K562 (cell line): ENCODE data around the gene ABCB9. TPM values are rescaled to one million over a fixed set of nuclear protein-coding genes. Genes with fewer than 3 reads are reported as not detected.

Experiments used
- CREM ChIP-seq: IDR thresholded peaks from 2 replicates; pipeline ENCODE4 v1.6.1; 2014; ENCODE audit warnings: antibody characterized with exemption, low read depth
- ERF ChIP-seq: fragments of 450-650 bp; formaldehyde crosslinking; IDR thresholded peaks from 2 replicates; pipeline ENCODE4 v1.4.0; 2020; ENCODE audit warnings: mild to moderate bottlenecking, mixed read lengths
- EZH2 ChIP-seq: IDR thresholded peaks from 2 replicates; pipeline ENCODE4 v1.6.1; 2012; ENCODE audit warnings: low read depth, mild to moderate bottlenecking, inconsistent platforms, low read length, borderline replicate concordance
- GATAD2A ChIP-seq: fragments of 450-650 bp; IDR thresholded peaks from 2 replicates; pipeline ENCODE4 v1.6.1; 2017
- HINFP ChIP-seq: fragments of 450-650 bp; conservative IDR thresholded peaks from 2 replicates; pipeline ENCODE4 v1.6.1; 2016; ENCODE audit warnings: missing genetic modification characterization, low read depth, mild to moderate bottlenecking, control low read depth, missing compliant biosample characterization
- MAFF ChIP-seq: IDR thresholded peaks from 2 replicates; pipeline ENCODE4 v1.6.1; 2012; ENCODE audit warnings: low read length, improper control_type of control experiment
- NFIC ChIP-seq: fragments of 450-650 bp; IDR thresholded peaks from 2 replicates; pipeline ENCODE4 v1.6.1; 2017; ENCODE audit warnings: mild to moderate bottlenecking, inconsistent platforms
- PCBP2 ChIP-seq: fragments of 200-400 bp; formaldehyde crosslinking; IDR thresholded peaks from 2 replicates; pipeline ENCODE4 v1.6.1; 2018; ENCODE audit warnings: low read length, low read depth, mild to moderate bottlenecking, moderate library complexity; ENCODE audit not compliant: poor library complexity, severe bottlenecking
- SIRT6 ChIP-seq: IDR thresholded peaks from one replicate; pipeline ENCODE4 v1.6.1; 2012; ENCODE audit warnings: low read depth, mild to moderate bottlenecking, control low read depth, inconsistent platforms, low read length, moderate library complexity
- SP2 ChIP-seq: IDR thresholded peaks from 2 replicates; pipeline ENCODE4 v1.6.1; 2011; ENCODE audit warnings: mild to moderate bottlenecking, low read depth, low read length, moderate library complexity; ENCODE audit not compliant: poor library complexity, severe bottlenecking; ENCODE audit errors: extremely low read depth
- SRF ChIP-seq, 2 experiments: fragments of 250-450, 450-650 bp in 1 of 2; sonication (Bioruptor Pico) in 1 of 2; sonication (generic) in 1 of 2; formaldehyde crosslinking; IDR thresholded peaks; 2 replicates each; pipeline versions ENCODE4 v1.5.0 to v1.5.1; 2020 to 2022; ENCODE audit warnings: mild to moderate bottlenecking in 1 of 2, missing genetic modification reagents in 1 of 2
- TEAD1 ChIP-seq, 2 experiments: fragments of 450-650 bp in 1 of 2; sonication (generic) in 1 of 2; formaldehyde crosslinking; IDR thresholded peaks; 2 replicates each; pipeline versions ENCODE4 v1.4.0 to v1.8.0; 2020 to 2022; ENCODE audit warnings: mild to moderate bottlenecking in 2 of 2, missing genetic modification reagents in 1 of 2
- TRIM24 ChIP-seq, 2 experiments: fragments of 450-650 bp; IDR thresholded peaks; 2 replicates each; pipeline ENCODE4 v1.6.1; 2016
- U2AF2 ChIP-seq: fragments of 200-400 bp; formaldehyde crosslinking; optimal IDR thresholded peaks from 2 replicates; pipeline ENCODE3; 2017; ENCODE audit warnings: low read depth, mild to moderate bottlenecking, low read length
- UBTF ChIP-seq, 2 experiments: IDR thresholded peaks; 2 replicates each; pipeline ENCODE4 v1.6.1; 2012; ENCODE audit warnings: improper control_type of control experiment in 2 of 2, low read depth in 2 of 2, low read length in 2 of 2, borderline replicate concordance in 1 of 2
- ZBTB49 ChIP-seq: sonication (generic); formaldehyde crosslinking; IDR thresholded peaks from 2 replicates; pipeline ENCODE4 v1.8.0; 2022; ENCODE audit warnings: missing genetic modification reagents, mild to moderate bottlenecking, borderline replicate concordance
- ZFP91 ChIP-seq: sonication (generic); formaldehyde crosslinking; IDR thresholded peaks from 2 replicates; pipeline ENCODE4 v1.8.0; 2022; ENCODE audit warnings: mild to moderate bottlenecking, missing genetic modification reagents
- ZNF274 ChIP-seq: IDR thresholded peaks from 2 replicates; pipeline ENCODE4 v1.6.1; 2011; ENCODE audit warnings: low read depth, mild to moderate bottlenecking, low read length, moderate library complexity, borderline replicate concordance
- ZNF41 ChIP-seq: fragments of 250-450 bp; sonication (Bioruptor Pico); conservative IDR thresholded peaks from 2 replicates; pipeline ENCODE4 v1.4.0; 2020; ENCODE audit warnings: mild to moderate bottlenecking
- polyA plus RNA-seq, 8 experiments: library from polyadenylated mRNA; depleted of rRNA in 4 of 8; stranded (reverse) in 5 of 8; unstranded in 3 of 8; fragments of >200 nt; fragmentation: Nextera tagmentation in 2 of 8; fragmentation: Illumina TruSeq in 1 of 8; extraction: Ambion mirVana in 2 of 8; extraction: Trizol in 1 of 8; gene quantifications; 2 replicates each; pipeline versions ENCODE4 v1.2.1 to v1.2.3, GENCODE V29; 2011 to 2014; ENCODE audit warnings: inconsistent platforms in 1 of 8, missing spikeins in 1 of 8
- total RNA-seq, 7 experiments: library from RNA; depleted of rRNA in 6 of 7; stranded (reverse); fragments of >200 nt in 6 of 7; fragmentation: Illumina TruSeq in 2 of 7; extraction: Trizol in 2 of 7; gene quantifications; 2 replicates each; pipeline versions ENCODE4 v1.2.1 to v1.2.3, GENCODE V29; 2011 to 2021; ENCODE audit warnings: low replicate concordance in 1 of 7

The ABCB9 gene
- total and polyA plus RNA-seq, 9 of the 15 experiments (the other 6 are each of a cell fraction or from before 2014, with no cell fraction given): 0.20 to 12.6 (median 6.2) TPM

GRCh38 chr12:122975790-122976647 is 9.8 kb upstream of the ABCB9 start (continued):
- TF ChIP-seq U2AF2: no peak
- TF ChIP-seq ZNF41: no peak
- TF ChIP-seq ZBTB49: no peak
- no peak for TF ChIP-seq SRF (CRISPR knock-in tag; IDR thresholded peaks at IDR 0.05)
- 0 out of 4 replicates have a peak, but pooled peaks of 1 of the 2 experiments have one; percentile 14 for TF ChIP-seq TRIM24 (IDR thresholded peaks at IDR 0.05)
- TF ChIP-seq NFIC: peak; percentile 58
- TF ChIP-seq CREM: peak; percentile 43; the same call in 1 of the 2 replicates
- no peak for TF ChIP-seq GATAD2A
- TF ChIP-seq MAFF: peak; percentile 90
- TF ChIP-seq TEAD1 (CRISPR knock-in tag; IDR thresholded peaks at IDR 0.05): no peak
- TF ChIP-seq EZH2: no peak
- TF ChIP-seq PCBP2: no peak
- no peak for TF ChIP-seq SIRT6
- 0 out of 2 replicates have a peak, but pooled peaks have one; percentile 17 for TF ChIP-seq ERF
- no peak for TF ChIP-seq HINFP
- TF ChIP-seq ZFP91 (CRISPR knock-in tag): no peak
- TF ChIP-seq ZNF274: no peak
- 0 out of 4 replicates have a peak, but pooled peaks of 1 of the 2 experiments have one; percentile 57 for TF ChIP-seq UBTF (IDR thresholded peaks at IDR 0.05; ENCODE audit: borderline replicate concordance in 1 of 2, low read depth in 2 of 2, low read length in 2 of 2)
- no peak for TF ChIP-seq SP2
